MM.1S (cell line): ENCODE results near the gene SLC39A9.

Source experiments
- EZH2 ChIP-seq: fragments of 300-600 bp; sonication (generic); optimal IDR thresholded peaks from 2 replicates; pipeline ENCODE3; 2017; ENCODE audit warnings: low read depth, mild to moderate bottlenecking, antibody characterized with exemption, low read length, mixed read lengths
- EZH2phosphoT487 ChIP-seq: fragments of 300-600 bp; sonication (generic); IDR thresholded peaks from 2 replicates; pipeline ENCODE4 v1.6.1; 2018; ENCODE audit warnings: antibody characterized with exemption, low read length
- TF ChIP-seq, protein P1 (sequence below): fragments of 300-600 bp; sonication (generic); IDR thresholded peaks from 2 replicates; pipeline ENCODE4 v1.5.1; 2016; ENCODE audit warnings: antibody characterized with exemption, low read length, mixed read lengths

DNA sequence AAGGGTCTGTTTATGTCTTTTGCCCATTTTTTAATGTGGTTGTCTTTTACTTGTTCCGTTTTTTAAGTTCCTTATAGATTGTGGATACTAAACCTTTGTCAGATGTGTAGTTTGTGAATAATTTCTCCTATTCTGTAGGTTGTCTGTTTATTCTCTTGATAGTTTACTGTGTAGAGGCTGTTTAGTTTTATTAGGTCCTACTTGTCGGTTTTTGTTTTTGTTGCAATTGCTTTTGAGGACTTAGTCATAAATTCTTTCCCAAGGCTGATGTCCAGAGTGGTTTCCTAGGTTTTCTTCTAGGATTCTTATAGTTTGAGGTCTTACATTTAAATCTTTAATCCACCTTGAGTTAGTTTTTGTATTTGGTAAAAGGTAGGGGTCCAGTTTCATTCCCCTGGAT, 33.9 kb downstream of the SLC39A9 start:
- TF ChIP-seq, protein P1, sequence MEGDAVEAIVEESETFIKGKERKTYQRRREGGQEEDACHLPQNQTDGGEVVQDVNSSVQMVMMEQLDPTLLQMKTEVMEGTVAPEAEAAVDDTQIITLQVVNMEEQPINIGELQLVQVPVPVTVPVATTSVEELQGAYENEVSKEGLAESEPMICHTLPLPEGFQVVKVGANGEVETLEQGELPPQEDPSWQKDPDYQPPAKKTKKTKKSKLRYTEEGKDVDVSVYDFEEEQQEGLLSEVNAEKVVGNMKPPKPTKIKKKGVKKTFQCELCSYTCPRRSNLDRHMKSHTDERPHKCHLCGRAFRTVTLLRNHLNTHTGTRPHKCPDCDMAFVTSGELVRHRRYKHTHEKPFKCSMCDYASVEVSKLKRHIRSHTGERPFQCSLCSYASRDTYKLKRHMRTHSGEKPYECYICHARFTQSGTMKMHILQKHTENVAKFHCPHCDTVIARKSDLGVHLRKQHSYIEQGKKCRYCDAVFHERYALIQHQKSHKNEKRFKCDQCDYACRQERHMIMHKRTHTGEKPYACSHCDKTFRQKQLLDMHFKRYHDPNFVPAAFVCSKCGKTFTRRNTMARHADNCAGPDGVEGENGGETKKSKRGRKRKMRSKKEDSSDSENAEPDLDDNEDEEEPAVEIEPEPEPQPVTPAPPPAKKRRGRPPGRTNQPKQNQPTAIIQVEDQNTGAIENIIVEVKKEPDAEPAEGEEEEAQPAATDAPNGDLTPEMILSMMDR = no peak
- TF ChIP-seq EZH2 (no peak), EZH2phosphoT487 (no peak)
